AG04449 (cell line): Measurements from ENCODE around the gene TMEM129.

ENCODE experiments used
- CTCF ChIA-PET: fragments of 350-600 bp; formaldehyde crosslinking; extraction: SDS; loops from one replicate; lab custom pipeline; 2021; ENCODE audit warnings: antibody characterized with exemption; lab: Yijun Ruan, JAX
- POLR2A ChIA-PET: fragments of 400-600, 350-600 bp; formaldehyde crosslinking; extraction: SDS; loops from one replicate; lab custom pipeline; 2020; ENCODE audit warnings: antibody characterized with exemption, inconsistent platforms; lab: Yijun Ruan, JAX
- DNase-seq: peaks from one replicate; pipeline ENCODE4 v3.0.0-alpha.2; 2010; ENCODE audit warnings: low read depth, low spot score
- H3K4me3 ChIP-seq: 2 replicates; pipeline ENCODE4 v1.5.1; 2011; ENCODE audit warnings: low read depth, mild to moderate bottlenecking, control low read depth, low read length
- CTCF ChIP-seq: IDR thresholded peaks from one replicate; pipeline ENCODE4 v1.5.1; 2011; ENCODE audit warnings: mild to moderate bottlenecking, moderate library complexity, low read length, control low read depth, inconsistent platforms; ENCODE audit not compliant: insufficient read depth; ENCODE audit errors: missing control alignments

Gene TMEM129

GRCh38 chr4:1738410-1738809, 17.3 kb upstream of the TMEM129 start:
- no peak for DNase-seq
- ChIA-PET CTCF (interaction anchor here (1.0 to 3.0 kb wide), 5 partner anchors 9 to 72 kb away, joined by 3 to 24 read pairs (median 5); no protein-coding TSS in a partner anchor), POLR2A (no interaction called here)
- no peak for TF ChIP-seq CTCF
- H3K4me3 ChIP-seq = no peak overlapping the region

DNA sequence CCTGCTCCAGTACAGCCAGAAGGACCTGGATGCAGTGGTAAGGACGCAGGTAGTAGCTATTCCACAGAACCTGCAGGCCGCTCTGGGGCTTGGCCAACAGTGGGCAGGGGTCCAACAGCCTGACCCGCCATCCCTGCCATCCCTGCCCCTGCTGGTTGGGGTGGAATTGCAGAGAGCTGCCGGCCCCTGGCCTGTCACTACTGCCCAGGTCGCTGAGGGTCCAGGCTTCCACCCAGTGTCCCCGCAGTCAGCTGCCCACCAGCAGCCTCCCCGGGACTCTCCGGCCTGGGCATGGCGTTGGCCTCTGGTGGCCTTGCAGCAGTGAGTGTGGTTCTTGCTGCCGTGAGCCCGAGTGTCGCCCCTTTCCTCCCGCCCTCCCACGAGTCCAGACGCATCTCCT, 16.5 kb upstream of the TMEM129 start:
- no peak for DNase-seq
- no peak for TF ChIP-seq CTCF
- CTCF ChIA-PET = interaction anchor here (1.0 to 3.0 kb wide), 5 partner anchors 8 to 72 kb away, joined by 3 to 24 read pairs (median 5); no protein-coding TSS in a partner anchor
- no peak overlapping the region for H3K4me3 ChIP-seq
- POLR2A ChIA-PET = no interaction called here

DNA sequence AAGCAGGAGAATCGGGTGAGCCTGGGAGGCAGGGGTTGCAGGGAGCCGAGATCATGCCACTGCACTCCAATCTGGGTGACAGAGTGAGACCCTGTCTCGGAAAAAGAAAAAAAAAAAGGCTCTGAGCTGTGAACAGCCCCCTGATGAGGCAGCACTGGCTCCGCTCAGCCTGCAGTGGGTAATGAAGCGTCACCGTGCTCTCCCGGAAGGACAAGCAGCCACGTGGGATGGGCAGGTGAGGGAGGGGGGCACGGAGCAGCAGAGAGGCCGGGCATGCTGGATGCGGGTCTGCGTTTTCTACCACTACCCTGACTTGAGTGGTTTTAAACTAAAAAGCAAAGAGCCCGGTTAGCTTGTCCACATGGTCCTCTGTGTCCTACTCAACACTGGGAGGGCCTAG, 15.7 kb upstream of the TMEM129 start:
- CTCF ChIA-PET = interaction anchor here (0.6 to 3.0 kb wide), 5 partner anchors 10 to 73 kb away, joined by 3 to 24 read pairs (median 4); no protein-coding TSS in a partner anchor
- no peak for TF ChIP-seq CTCF

DNA sequence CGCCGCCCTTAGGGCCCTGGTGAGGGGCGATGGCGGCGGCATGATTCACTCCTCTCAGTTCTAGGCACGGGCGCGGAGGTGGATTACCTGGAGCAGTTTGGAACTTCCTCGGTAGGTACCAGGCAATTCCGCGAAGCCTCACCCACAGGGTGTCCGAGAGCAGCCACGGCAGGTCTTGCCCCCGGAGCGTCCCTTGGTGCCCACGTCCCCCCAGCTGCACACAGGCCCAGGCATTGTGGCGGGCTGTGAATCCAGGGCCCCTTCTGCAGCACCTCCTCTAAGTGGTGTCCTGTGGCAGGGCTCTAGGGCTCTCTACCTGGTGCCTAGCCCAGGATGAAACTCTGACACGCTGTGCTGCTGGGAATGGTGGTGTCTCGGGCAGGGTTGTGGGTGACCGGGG, 14.1 kb upstream of the TMEM129 start:
- DNase-seq = no peak
- ChIA-PET CTCF (interaction anchor here (1.5 to 1.7 kb wide), 3 partner anchors 10 to 42 kb away, joined by 4 to 13 read pairs (median 4); no protein-coding TSS in a partner anchor), POLR2A (no interaction called here)
- H3K4me3 ChIP-seq = no peak overlapping the region
- no peak for TF ChIP-seq CTCF

More for the DNA sequence above, 15.7 kb upstream of the TMEM129 start:
- no peak overlapping the region for H3K4me3 ChIP-seq
- no peak for DNase-seq
- POLR2A ChIA-PET = no interaction called here

- DNase-seq = no peak
- POLR2A ChIA-PET = no interaction called here
- H3K4me3 ChIP-seq = no peak overlapping the region
- CTCF ChIA-PET = interaction anchor here (0.8 to 2.2 kb wide), 3 partner anchors 9 to 40 kb away, joined by 3 to 8 read pairs (median 3); no protein-coding TSS in a partner anchor
- no peak for TF ChIP-seq CTCF
Observed at GRCh38 chr4:1732911-1733310, 11.8 kb upstream of the TMEM129 start.

DNA sequence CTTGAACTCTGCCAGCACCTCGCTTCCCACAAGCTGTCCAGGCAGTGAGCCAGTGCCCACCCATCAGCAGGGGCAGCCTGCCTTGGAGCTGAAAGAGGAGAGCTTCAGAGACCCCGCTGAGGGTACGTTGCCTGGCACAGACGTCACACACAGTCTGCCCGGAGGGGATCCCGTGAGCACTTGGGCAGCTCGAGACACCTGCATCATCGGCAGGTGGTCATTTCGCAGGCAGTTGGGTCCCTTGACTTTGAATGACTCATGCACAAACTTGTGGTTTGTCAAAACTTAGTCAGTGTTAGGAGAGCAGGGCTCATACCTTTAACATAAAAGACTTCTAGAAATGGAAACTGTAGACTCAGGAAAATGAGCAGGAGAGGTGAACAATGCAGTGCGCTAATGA, 10.1 kb upstream of the TMEM129 start:
- POLR2A ChIA-PET = no interaction called here
- CTCF ChIA-PET = interaction anchor here (1.3 to 15.3 kb wide), 5 partner anchors 10 to 170 kb away, joined by 3 to 268 read pairs (median 10); partner anchors contain the start of genes TACC3 and TMEM129
- H3K4me3 ChIP-seq = no peak overlapping the region
- no peak for TF ChIP-seq CTCF
- no peak for DNase-seq
